GM12874 (cell line): ENCODE measurements around the gene RAB10.

Experiments used
- TF ChIP-seq, protein P1 (sequence below): IDR thresholded peaks from 2 replicates; pipeline ENCODE4 v1.5.1; 2011; ENCODE audit warnings: low read depth, mild to moderate bottlenecking, control low read depth, low read length, moderate library complexity; ENCODE audit not compliant: insufficient read depth

Gene RAB10

DNA sequence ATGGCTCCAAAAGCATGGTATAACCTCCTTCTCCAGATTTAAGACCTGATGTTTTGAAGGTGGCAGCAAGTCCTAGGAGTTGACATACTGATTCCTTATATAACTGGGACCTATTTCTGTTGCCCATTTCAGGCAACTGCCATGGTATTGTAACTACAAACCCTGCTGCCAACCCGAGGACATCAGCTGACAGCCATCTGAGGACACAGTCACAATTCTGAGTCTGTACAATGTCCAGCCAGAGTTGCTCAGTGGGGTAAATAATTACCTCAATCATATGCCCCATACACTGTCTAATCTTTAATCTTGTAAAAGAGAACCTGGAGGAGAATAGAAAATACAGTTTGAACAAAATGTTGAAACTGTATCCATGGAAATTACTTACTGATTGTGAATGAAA is 130.3 kb downstream of the RAB10 start:
- TF ChIP-seq, protein P1, sequence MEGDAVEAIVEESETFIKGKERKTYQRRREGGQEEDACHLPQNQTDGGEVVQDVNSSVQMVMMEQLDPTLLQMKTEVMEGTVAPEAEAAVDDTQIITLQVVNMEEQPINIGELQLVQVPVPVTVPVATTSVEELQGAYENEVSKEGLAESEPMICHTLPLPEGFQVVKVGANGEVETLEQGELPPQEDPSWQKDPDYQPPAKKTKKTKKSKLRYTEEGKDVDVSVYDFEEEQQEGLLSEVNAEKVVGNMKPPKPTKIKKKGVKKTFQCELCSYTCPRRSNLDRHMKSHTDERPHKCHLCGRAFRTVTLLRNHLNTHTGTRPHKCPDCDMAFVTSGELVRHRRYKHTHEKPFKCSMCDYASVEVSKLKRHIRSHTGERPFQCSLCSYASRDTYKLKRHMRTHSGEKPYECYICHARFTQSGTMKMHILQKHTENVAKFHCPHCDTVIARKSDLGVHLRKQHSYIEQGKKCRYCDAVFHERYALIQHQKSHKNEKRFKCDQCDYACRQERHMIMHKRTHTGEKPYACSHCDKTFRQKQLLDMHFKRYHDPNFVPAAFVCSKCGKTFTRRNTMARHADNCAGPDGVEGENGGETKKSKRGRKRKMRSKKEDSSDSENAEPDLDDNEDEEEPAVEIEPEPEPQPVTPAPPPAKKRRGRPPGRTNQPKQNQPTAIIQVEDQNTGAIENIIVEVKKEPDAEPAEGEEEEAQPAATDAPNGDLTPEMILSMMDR, result no peak

GRCh38 chr2:26164641-26165211 is 130.8 kb downstream of the RAB10 start:
- TF ChIP-seq, protein P1, result no peak

GRCh38 chr2:26165403-26165802 is 131.5 kb downstream of the RAB10 start:
- TF ChIP-seq, protein P1, result no peak

DNA sequence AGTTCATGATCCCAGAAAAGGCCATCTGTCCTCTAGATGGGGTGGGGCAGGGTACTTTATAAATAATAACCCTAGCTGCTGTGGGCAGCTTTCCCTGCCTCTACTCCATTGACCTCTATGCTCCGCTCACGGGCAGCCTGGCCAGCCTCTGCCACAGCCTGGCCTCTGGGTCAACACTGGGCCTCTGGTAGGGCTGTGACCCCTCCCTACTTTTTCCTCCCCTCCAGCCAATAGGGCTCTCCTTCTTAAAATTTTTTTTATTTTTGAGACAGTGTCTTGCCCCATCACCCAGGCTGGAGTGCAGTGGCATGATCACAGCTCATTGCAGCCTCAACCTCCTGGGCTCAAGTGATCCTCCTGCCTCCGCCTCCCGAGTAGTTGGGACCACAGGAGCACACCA is 134.9 kb downstream of the RAB10 start:
- TF ChIP-seq, protein P1, result no peak

- TF ChIP-seq, protein P1, result no peak
Measured at GRCh38 chr2:26169226-26169625, 135.3 kb downstream of the RAB10 start.

GRCh38 chr2:26169681-26170414 is 136.0 kb downstream of the RAB10 start:
- TF ChIP-seq, protein P1, result no peak

- TF ChIP-seq, protein P1, result no peak
Measured at GRCh38 chr2:26170795-26171194, 136.9 kb downstream of the RAB10 start.
